ENCODE data around the gene R3HDM2. TPM values are rescaled to one million over a fixed set of nuclear protein-coding genes. Genes with fewer than 3 reads are reported as not detected.
A peak's percentile ranks its signal among the peaks of the same experiment; 100 is the strongest.

The R3HDM2 gene
- total RNA-seq, 1 donor from 2014 or later: 89.6 TPM

GRCh38 chr12:57262126-57262822 lies 168.6 kb downstream of the R3HDM2 start:
- DNase-seq (ENCODE audit: low spot score) (no peak), ATAC-seq (no peak)
- intact Hi-C loops (cut with DNase I): loop anchor here (5.0 kb wide), 1 partner anchor 190 kb away; no protein-coding TSS in a partner anchor

GRCh38 chr12:57261428-57261865 lies 169.4 kb downstream of the R3HDM2 start:
- DNase-seq (ENCODE audit: low spot score) (no peak), ATAC-seq (no peak)
- intact Hi-C loops (cut with DNase I): loop anchor here (5.0 kb wide), 1 partner anchor 191 kb away; no protein-coding TSS in a partner anchor

DNA sequence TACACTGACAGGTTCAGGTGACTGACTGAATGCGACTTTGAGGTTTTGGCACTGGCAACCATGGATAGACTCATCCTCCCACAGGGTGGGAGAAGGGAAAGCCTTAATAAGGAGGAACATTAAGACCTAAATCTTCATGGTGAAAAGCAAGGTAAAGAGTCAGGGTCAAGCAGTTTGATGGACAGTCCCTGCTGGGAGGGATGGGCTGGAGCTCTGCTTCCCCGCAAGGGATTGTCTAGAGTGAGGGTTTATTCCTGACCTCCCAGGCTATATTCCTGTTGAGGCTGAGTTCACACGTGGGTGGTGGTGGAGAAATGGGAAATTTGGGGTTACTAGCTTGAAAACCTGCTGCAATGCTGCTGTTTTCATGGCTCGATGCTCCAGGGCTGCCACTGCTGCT lies 170.5 kb downstream of the R3HDM2 start:
- ATAC-seq: no peak
- intact Hi-C loops (cut with DNase I): loop anchor here (5.0 kb wide), 1 partner anchor 192 kb away; no protein-coding TSS in a partner anchor
- DNase-seq (ENCODE audit: low spot score): no peak

DNA sequence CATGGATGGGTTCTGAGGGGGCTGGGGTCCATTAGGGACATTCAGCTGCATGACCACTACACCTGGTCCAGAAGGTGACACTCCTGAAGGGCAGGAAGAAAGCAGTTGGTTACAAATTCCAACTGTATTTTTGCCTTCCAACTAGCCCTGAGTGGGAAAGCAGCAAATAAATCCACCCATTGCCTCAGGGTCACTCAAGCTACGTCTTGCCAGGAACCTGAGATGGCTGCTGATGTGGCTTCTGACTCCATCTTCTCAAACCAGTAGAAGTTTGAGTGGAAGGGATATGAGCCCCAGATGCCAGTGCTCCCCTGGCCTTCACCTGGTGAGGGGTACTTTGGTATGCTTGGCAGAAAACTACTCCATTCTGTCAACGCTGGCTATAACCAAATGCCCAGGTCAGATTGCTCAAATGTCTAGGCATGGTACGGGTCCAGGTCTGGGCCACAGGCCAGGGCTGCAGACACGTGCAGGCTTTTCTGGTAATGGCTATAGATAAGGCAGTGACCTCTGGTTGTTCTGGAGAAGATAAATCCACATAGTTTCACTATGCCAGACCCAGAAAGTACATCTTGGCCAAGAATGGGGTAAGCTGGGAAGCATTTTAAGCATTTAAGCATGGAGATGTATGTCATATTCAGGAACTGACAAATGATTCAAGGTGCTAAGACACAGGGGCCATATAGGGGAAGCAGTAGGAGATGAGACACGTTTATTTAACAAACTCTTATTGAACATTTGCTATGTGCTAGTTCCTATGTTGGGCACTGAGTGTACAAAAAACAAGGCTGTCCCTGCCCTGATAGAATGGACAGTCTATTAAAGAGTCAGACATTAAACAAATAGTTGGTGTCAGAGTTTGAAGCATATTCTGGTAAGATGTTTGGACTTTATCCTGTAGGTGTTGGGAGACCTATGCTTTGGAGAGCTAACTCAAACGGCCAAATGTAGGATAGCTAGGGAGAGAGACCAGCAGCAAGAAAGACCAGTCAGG lies 171.6 kb downstream of the R3HDM2 start:
- intact Hi-C loops (cut with DNase I): no loop called here
- DNase-seq (ENCODE audit: low spot score): no peak
- ATAC-seq: no peak

DNA sequence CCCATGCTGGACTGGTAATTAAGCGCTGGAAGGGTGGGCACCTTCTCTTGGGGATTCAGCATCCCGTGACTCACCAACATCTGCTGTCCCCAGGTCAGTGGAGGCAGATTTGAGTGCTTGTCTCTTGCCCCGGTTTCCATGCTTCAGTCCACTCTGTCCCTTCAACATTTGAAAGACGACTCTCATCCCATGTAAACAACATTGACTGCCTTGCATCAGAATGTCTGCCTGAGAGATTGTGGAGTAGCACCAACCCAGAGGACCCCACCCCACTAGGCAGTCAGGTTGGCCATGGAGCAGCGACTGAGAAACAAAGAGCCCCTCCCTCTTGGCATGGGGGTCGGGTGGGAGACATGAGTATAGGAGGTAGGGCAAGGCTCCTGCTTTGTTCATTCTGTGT lies 174.9 kb downstream of the R3HDM2 start:
- ATAC-seq (no peak), DNase-seq (ENCODE audit: low spot score) (no peak)
- intact Hi-C loops (cut with DNase I): no loop called here

DNA sequence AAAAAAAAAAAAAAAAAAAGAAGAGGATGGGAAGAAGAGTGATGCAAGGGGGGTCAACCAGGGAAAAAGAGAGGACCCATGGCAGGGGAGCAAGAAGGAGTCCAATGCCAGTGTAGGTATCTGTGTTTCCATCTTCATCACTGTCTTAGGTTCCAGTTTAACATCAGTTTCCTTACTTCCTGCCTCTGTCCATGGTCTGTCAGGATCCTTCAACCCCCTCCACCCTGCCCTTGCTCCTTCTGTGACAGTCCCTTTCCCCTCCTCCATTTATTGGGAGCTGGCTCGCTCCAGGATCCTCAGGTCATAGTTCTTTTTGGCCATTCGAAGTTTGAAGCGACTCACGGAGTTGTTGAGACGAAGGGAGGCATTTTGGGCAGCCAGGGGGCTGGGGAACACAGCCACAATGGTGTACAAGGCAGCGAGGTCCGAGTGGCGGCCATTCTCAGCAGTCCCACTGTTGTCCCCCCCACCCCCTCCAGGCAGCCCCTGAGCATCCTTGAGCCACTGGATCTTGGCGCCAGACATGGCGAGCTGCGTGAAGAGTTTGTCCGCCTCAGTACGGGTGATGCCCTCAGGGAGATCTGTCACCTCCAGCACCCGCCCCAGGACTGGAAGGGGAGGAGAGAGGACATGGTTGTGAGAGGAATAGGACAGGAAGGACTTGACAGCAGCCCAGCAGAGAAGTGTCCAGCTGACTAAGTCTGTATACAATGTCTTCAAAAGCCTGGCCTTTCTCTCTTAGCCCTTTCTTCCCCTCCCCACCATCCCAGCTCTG lies 176.2 kb downstream of the R3HDM2 start:
- intact Hi-C loops (cut with DNase I): no loop called here
- DNase-seq (ENCODE audit: low spot score): no peak
- peak; percentile 29 for ATAC-seq

GRCh38 chr12:57250956-57251355 lies 179.9 kb downstream of the R3HDM2 start, which contains the start of gene STAC3:
TSS of gene STAC3 (minus strand) at chr12:57251187. CDS start at chr12:57249636, 1,551 bp downstream.
- ATAC-seq: no peak
- no peak for DNase-seq (ENCODE audit: low spot score)
- intact Hi-C loops (cut with DNase I): no loop called here

DNA sequence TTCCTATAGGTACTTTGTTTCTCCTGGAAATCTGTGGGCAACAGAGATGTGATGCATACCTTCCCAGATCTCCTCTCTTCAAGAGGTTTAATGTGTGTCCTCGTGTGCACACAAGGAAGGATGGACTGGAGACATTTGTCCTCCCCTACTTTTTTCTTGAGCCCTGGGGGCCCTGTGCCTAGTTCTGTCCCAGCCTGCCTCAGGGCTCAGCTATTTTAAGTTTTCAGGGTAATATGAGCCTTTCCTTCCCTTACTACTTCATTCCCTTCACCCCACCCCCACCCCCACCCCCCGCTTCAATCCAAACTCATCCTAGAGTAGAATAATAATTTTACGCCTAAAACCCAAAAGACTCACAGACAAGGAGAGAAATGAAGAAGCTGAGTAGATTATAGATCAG lies 180.3 kb downstream of the R3HDM2 start:
- ATAC-seq: no peak
- no peak for DNase-seq (ENCODE audit: low spot score)
- intact Hi-C loops (cut with DNase I): no loop called here

GRCh38 chr12:57248934-57249742 lies 181.7 kb downstream of the R3HDM2 start:
- intact Hi-C loops (cut with DNase I): no loop called here
- no peak for ATAC-seq
- DNase-seq (ENCODE audit: low spot score): no peak

DNA sequence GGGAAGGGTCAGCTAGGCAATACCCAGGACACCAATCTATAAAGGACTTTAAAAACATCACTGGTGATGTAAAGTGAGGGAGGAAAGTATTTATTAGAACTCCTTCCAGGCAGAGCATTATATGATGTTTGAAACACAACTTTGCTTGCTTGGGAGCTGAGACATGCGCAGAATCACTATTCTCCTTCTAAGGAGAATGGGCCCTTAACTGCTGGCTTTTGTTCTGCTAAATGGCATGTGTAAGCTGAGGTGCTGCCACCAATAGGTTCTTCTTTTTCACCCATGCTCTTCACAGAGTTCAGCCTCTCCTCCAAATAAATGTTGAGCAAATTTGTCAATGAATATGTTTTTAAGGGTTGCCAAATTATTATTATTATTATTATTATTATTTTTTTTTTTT lies 183.8 kb downstream of the R3HDM2 start:
- intact Hi-C loops (cut with DNase I): no loop called here
- ATAC-seq (no peak), DNase-seq (ENCODE audit: low spot score) (no peak)

GRCh38 chr12:57244312-57244696 lies 186.5 kb downstream of the R3HDM2 start:
- DNase-seq (ENCODE audit: low spot score) (peak; percentile 54), ATAC-seq (no peak)
- intact Hi-C loops (cut with DNase I): no loop called here

DNA sequence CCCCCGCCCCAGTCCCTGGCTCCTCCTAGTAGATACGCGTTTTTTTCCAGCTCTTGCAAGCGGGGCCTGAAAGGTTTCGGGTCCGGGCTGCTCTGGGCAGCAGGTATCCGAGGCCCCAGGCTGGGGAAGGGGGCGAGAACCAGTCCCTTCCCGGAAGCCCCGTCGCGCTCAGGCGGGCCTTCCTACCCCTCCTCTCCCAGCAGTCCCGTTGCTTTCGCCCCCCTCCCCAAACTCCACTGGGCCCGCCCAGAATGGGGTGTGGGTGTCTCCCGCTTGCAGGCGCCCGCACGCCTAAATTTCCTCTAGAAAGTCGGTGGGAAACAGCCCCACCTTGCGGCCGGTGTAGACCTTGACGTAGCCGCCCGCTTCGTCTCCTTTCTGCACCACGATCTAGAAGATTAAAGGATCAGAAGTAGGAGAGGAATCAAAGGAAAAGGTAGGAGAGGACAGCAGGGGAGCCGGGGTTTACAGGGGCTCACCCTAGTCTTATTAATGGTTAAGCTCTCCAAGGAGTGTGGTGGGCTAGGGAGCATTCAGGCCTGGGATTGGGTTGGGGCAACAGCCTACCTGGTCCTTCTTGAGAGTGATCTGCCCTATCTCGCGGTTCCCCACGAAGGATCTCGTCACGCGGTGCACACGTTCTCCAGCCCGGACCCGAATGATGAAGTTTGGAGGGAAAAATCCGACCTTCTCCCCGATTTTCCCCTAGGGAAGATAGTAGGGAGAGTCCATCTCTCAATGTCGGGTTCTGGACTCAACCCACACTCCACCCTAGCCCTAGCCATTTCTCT lies 187.1 kb downstream of the R3HDM2 start:
- DNase-seq (ENCODE audit: low spot score) (peak; percentile 91), ATAC-seq (peak; percentile 29)
- intact Hi-C loops (cut with DNase I): no loop called here

DNA sequence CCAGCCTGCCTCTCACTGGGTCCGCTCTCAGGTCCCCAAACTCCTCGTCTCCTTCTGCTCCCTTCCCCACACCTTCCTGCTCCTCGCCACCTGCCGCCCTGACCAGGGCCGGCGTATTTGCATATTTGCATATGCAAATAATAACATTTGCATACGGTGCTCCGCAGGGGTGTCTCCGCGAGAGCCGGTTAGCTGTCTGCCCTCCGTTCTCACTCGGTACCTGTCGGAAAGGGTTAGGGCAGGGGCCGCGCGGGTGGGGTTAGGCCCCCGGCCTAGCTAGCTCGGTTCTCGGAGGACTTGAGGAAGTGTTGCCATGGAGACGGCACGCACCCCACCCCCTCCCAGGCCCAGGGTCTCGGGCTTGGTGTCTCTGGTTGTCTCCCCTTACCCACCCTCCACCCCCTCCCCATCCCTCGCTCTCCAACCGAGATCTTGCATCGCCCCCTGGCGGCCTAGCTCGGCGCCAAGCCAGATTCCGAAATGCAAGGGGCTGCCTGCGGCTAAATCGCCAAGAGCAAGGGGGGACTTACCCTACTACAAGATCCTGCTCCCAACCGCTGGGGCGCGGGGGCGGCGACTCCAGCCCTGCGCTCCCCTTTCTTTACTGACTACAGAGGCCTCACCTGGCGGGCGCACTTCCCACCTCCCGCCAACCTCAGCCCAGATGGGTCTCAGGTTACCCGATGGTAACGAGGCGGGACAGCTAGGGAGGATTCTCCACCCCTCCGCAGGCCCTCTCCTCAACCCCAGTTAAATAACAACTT lies 188.0 kb downstream of the R3HDM2 start:
- intact Hi-C loops (cut with DNase I): no loop called here
- ATAC-seq: no peak
- peak; percentile 78 for DNase-seq (ENCODE audit: low spot score)

- intact Hi-C loops (cut with DNase I): no loop called here
- no peak for DNase-seq (ENCODE audit: low spot score)
- ATAC-seq: no peak
Observed at GRCh38 chr12:57242329-57242690, 188.5 kb downstream of the R3HDM2 start.

DNA sequence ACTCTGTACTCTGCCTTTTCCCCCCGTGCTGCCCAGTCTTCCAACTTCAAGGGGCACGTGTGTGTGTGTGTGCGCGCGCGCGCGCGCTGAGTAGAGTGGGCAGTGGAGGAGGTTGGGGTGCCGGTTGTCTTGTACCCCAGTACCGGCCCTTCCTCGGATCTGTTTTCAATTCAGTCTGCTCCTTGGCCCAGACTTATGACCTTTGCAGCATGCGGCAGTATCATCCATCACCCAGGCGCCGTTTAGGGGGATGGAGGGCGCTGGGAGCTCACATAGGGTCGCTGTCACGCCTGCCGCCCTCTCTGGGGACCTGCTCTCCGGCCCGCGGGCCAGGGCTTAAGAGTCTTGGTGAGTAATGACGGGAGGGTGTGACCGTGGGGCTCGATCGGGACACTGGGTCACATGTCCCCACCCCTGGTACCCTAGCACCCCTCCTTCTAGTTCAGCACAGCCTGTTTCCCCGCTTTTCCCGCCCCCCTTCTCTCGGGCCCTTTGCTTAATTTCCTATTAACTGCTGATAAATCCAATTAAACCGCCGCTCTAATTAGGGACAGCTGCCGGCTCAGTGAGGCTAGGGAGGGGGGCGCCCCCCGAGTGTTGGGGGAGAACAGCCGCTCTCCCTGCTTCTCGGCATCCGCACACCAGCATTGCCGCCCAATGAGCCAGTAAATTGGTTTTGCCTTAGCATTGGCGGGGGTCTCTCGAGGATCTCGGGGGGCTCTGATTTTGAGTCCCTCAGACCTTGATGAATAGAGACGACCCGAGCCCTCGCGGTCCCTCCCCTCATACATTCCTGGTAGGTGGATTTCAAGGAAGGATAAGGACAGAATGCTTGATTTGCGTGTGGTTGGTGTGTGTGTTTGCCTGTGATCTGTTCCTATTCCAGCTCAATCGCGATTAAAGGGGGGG lies 189.2 kb downstream of the R3HDM2 start:
- ATAC-seq (no peak), DNase-seq (ENCODE audit: low spot score) (no peak)
- intact Hi-C loops (cut with DNase I): no loop called here

- ATAC-seq (no peak), DNase-seq (ENCODE audit: low spot score) (no peak)
- intact Hi-C loops (cut with DNase I): no loop called here
Observed at GRCh38 chr12:57240926-57241401, 189.9 kb downstream of the R3HDM2 start.
